Mesothelial cell of epicardium (in vitro differentiated cells): ENCODE measurements around the gene YAF2. TPM values are rescaled to one million over a fixed set of nuclear protein-coding genes. Genes with fewer than 3 reads are reported as not detected.
"Not testable (repeated sequence)": the region's sequence is repeated elsewhere in the genome, so short reads cannot be mapped to it uniquely, and the experiment has no call there.

Experiments used
- DNase-seq, 2 experiments: peaks; one replicate each; pipeline ENCODE4 v3.0.0; 2021; ENCODE audit warnings: low spot score in 2 of 2; ENCODE audit not compliant: unreplicated experiment in 2 of 2
- H3K27ac Mint-ChIP-seq: 2 replicates; pipeline ENCODE4 v1.8.0; 2021; ENCODE audit warnings: mixed read lengths
- H3K27me3 Mint-ChIP-seq: 2 replicates; pipeline ENCODE4 v1.8.0; 2021; ENCODE audit warnings: low read depth, mixed read lengths
- H3K36me3 Mint-ChIP-seq: 2 replicates; pipeline ENCODE4 v1.8.0; 2021; ENCODE audit warnings: mixed read lengths
- H3K4me1 Mint-ChIP-seq: 2 replicates; pipeline ENCODE4 v1.8.0; 2021; ENCODE audit warnings: mixed read lengths
- H3K4me3 Mint-ChIP-seq: 2 replicates; pipeline ENCODE4 v1.8.0; 2021; ENCODE audit warnings: mild to moderate bottlenecking, moderate library complexity, mixed read lengths
- H3K9me3 Mint-ChIP-seq: 2 replicates; pipeline ENCODE4 v1.8.0; 2021; ENCODE audit warnings: mixed read lengths
- total RNA-seq: library from RNA; stranded (reverse); gene quantifications from 3 replicates; pipeline ENCODE4 v1.2.1, GENCODE V29; 2021
- TF ChIP-seq, protein P1 (sequence below): fragments of 200-600 bp; sonication (generic); IDR thresholded peaks from one replicate; pipeline ENCODE4 v1.5.0; 2021; ENCODE audit warnings: antibody characterized with exemption; ENCODE audit not compliant: unreplicated experiment

The YAF2 gene
- total RNA-seq, 1 donor from 2014 or later = 52.2 TPM

DNA sequence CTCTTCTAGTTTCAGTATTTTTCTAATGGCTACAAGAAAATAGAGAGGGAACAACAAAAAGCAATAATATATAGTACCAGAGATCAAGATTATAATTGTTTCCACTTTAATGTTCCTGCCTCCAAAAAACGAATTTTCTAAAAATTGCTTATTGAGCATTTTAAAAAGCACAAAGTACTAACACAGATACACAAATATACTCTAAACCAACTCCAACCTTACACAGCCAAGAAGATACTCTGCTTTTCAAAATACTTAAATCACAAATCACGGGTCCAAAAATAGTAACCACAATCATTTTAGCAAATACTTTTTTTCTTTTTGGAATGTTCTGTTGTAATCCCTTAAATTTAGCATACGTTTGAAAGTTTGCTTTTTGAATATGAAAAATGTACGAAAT, 2.0 kb downstream of the YAF2 start:
- Mint-ChIP-seq H3K4me1 (peaks cover 36% of the 10 kb centered on the region), H3K4me3 (peak overlapping the region; percentile 62), H3K27me3 (no peaks in the 10 kb centered on the region), H3K27ac (peak overlapping the region; percentile 94), H3K36me3 (peaks cover 9% of the 10 kb centered on the region), H3K9me3 (no peaks in the 10 kb centered on the region)
- TF ChIP-seq, protein P1, sequence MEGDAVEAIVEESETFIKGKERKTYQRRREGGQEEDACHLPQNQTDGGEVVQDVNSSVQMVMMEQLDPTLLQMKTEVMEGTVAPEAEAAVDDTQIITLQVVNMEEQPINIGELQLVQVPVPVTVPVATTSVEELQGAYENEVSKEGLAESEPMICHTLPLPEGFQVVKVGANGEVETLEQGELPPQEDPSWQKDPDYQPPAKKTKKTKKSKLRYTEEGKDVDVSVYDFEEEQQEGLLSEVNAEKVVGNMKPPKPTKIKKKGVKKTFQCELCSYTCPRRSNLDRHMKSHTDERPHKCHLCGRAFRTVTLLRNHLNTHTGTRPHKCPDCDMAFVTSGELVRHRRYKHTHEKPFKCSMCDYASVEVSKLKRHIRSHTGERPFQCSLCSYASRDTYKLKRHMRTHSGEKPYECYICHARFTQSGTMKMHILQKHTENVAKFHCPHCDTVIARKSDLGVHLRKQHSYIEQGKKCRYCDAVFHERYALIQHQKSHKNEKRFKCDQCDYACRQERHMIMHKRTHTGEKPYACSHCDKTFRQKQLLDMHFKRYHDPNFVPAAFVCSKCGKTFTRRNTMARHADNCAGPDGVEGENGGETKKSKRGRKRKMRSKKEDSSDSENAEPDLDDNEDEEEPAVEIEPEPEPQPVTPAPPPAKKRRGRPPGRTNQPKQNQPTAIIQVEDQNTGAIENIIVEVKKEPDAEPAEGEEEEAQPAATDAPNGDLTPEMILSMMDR = no peak
- no peak for DNase-seq

DNA sequence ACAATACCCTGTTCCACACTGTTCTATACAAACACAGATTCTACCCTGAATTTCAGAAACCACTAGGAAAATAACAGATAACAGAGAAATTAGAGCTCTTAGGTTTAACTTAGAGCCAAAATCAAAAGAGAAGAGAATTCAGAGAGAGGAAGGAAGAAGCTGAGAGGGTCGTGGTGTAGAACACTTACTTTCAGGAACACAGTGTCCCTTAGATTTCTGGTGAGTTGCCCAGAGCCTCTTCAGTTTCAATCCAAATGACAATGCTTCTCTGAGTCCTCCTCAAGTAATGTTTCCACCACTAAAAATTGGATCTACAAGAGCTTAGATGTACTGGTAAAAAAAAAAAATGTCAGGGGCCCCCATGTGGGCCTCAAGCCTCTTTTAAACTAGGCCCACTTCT, 2.6 kb downstream of the YAF2 start:
- DNase-seq = no peak
- H3K36me3 Mint-ChIP-seq = peaks cover 11% of the 10 kb centered on the region
- TF ChIP-seq, protein P1 = no peak
- peak overlapping the region; percentile 11 for H3K27ac Mint-ChIP-seq
- H3K9me3 Mint-ChIP-seq = no peaks in the 10 kb centered on the region
- H3K4me1 Mint-ChIP-seq = peaks cover 39% of the 10 kb centered on the region
- H3K4me3 Mint-ChIP-seq = peak overlapping the region; percentile 62
- no peaks in the 10 kb centered on the region for H3K27me3 Mint-ChIP-seq

DNA sequence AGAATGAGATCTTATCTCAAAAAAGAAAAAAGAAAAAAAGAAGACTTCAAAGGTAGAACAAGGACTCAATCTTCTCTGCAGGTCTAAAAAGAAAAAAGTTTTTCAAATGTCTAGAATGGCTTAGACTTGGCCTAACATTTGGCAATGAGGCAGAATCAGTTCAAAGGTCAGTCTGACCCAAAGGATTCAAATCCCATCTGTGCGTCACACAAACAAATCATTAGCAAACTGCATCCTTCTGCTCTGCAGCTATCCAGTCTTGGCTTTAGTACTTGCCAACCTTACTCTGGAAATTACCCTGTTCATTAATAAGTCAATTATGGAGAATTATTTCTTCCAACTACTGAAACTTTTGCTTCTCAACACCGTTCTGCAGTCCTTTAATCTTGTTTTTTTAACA, 3.1 kb downstream of the YAF2 start:
- H3K4me3 Mint-ChIP-seq = peak overlapping the region; percentile 62
- H3K27ac Mint-ChIP-seq = peak overlapping the region; percentile 9
- DNase-seq = no peak
- H3K27me3 Mint-ChIP-seq = no peaks in the 10 kb centered on the region
- no peaks in the 10 kb centered on the region for H3K9me3 Mint-ChIP-seq
- TF ChIP-seq, protein P1 = no peak
- peaks cover 40% of the 10 kb centered on the region for H3K4me1 Mint-ChIP-seq
- peaks cover 15% of the 10 kb centered on the region for H3K36me3 Mint-ChIP-seq

DNA sequence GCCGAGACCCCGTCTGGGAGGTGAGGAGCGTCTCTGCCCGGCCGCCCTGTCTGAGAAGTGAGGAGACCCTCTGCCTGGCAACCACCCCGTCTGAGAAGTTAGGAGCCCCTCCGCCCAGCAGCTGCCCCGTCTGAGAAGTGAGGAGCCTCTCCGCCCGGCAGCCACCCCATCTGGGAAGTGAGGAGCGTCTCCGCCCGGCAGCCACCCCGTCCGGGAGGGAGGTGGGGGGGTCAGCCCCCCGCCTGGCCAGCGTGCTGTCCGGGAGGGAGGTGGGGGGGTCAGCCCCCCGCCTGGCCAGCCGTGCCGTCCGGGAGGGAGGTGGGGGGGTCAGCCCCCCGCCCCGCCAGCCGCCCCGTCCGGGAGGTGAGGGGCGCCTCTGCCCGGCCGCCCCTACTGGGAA, 10.5 kb downstream of the YAF2 start:
- not testable (repeated sequence) for H3K27ac Mint-ChIP-seq, DNase-seq, H3K9me3 Mint-ChIP-seq, H3K27me3 Mint-ChIP-seq, H3K4me3 Mint-ChIP-seq, H3K4me1 Mint-ChIP-seq
- peaks cover 24% of the 10 kb centered on the region for H3K36me3 Mint-ChIP-seq

DNA sequence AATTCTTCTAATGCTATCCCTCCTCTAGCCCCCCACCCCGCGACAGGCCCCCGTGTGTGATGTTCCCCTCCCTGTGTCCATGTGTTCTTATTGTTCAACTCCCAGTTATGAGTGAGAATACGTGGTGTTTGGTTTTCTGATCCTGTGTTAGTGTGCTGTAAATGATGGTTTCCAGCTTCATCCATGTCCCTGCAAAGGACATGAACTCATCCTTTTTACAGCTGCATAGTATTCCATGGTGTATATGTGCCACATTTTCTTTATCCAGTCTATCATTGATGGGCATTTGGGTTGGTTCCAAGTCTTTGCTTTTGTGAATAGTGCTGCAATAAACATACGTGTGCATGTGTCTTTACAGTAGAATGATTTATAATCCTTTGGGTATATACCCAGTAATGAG, 13.5 kb downstream of the YAF2 start:
- not testable (repeated sequence) for H3K4me3 Mint-ChIP-seq, H3K27me3 Mint-ChIP-seq, DNase-seq, H3K27ac Mint-ChIP-seq, H3K4me1 Mint-ChIP-seq, H3K9me3 Mint-ChIP-seq
- H3K36me3 Mint-ChIP-seq = peaks cover 21% of the 10 kb centered on the region

DNA sequence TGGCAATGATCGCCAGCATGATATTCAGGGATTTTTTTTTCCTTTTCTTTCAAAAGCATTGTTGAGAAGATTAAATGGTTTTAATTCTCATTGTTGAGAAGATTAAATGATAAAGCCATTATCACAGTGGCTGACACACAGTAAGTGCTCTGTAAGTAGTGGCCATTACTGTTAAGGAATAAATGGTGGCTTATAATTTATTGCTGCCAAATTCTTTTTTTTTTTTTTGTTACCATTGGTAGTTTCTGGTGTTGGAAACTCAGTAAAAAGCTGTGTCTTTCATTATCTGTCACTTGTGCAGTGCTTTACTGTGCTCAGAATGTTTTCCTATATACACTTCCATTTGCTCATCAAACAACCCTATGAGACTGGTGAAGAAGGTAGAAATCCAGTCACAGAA, 15.3 kb downstream of the YAF2 start:
- no peaks in the 10 kb centered on the region for H3K27me3 Mint-ChIP-seq
- H3K4me1 Mint-ChIP-seq = peaks cover 18% of the 10 kb centered on the region
- H3K9me3 Mint-ChIP-seq = peaks cover 8% of the 10 kb centered on the region
- TF ChIP-seq, protein P1 = no peak
- no peak overlapping the region for H3K4me3 Mint-ChIP-seq
- no peak for DNase-seq
- H3K27ac Mint-ChIP-seq = no peak overlapping the region
- peaks cover 21% of the 10 kb centered on the region for H3K36me3 Mint-ChIP-seq

DNA sequence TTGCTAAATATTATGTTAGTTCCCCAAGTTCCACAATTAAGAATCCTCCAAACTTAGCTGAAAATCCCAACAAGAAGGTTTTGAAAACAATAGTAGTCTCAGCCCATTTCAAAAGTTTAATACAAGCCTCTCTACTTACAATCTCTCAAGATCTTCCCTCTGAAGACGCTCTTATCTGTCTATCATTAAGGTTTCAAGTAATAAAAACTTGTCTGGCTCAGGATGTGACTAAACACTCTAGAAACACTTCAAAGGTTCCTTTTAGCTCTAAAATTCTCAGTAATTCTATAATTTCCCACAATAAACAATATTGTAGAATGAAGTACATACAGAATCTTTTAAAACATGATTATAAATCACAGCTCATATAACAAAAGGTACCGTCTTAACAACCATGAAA, 16.3 kb downstream of the YAF2 start:
- DNase-seq = no peak
- Mint-ChIP-seq H3K9me3 (peaks cover 8% of the 10 kb centered on the region), H3K27ac (no peak overlapping the region), H3K36me3 (peaks cover 21% of the 10 kb centered on the region), H3K4me1 (peaks cover 19% of the 10 kb centered on the region), H3K4me3 (no peak overlapping the region), H3K27me3 (no peaks in the 10 kb centered on the region)
- TF ChIP-seq, protein P1 = no peak
